GM13977 (cell line): ENCODE data around the gene TIMM44.

Source experiments
- DNase-seq: peaks from one replicate; pipeline ENCODE4 v3.0.0; 2012; ENCODE audit warnings: low spot score
- in situ Hi-C: fragments of 300-500 bp; cut with MboI; formaldehyde crosslinking; loops from one replicate; pipeline ENCODE4 v1.12.0; 2022; ENCODE audit warnings: low sequenced_read_pairs, low pct_unique_long_range_greater_than_20kb, mixed read lengths, inconsistent platforms; ENCODE audit not compliant: unreplicated experiment
- TF ChIP-seq, protein P1 (sequence below): IDR thresholded peaks from 2 replicates; pipeline ENCODE4 v1.5.1; 2012; ENCODE audit warnings: mild to moderate bottlenecking, control low read depth; ENCODE audit not compliant: insufficient read depth; ENCODE audit errors: extremely low read depth, missing control alignments

The TIMM44 gene

DNA sequence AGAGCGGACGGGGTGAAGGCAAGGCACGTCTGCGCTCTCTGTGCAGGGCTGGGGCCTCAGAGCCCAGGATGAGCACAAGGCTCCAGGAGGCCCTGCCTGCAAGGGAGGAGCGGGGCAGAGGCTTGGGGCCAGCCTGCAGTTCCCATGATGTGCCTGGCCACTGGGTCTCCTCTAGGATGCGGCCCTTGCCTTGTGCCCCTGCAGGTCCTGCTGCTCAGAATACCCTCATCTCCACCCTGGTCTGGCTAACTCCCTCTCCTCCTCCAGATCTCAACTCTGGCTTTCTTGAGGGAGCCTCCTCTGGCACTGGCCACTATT is 34.2 kb upstream of the TIMM44 start:
- in situ Hi-C loops = no loop called here
- TF ChIP-seq, protein P1, sequence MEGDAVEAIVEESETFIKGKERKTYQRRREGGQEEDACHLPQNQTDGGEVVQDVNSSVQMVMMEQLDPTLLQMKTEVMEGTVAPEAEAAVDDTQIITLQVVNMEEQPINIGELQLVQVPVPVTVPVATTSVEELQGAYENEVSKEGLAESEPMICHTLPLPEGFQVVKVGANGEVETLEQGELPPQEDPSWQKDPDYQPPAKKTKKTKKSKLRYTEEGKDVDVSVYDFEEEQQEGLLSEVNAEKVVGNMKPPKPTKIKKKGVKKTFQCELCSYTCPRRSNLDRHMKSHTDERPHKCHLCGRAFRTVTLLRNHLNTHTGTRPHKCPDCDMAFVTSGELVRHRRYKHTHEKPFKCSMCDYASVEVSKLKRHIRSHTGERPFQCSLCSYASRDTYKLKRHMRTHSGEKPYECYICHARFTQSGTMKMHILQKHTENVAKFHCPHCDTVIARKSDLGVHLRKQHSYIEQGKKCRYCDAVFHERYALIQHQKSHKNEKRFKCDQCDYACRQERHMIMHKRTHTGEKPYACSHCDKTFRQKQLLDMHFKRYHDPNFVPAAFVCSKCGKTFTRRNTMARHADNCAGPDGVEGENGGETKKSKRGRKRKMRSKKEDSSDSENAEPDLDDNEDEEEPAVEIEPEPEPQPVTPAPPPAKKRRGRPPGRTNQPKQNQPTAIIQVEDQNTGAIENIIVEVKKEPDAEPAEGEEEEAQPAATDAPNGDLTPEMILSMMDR = no peak
- no peak for DNase-seq

DNA sequence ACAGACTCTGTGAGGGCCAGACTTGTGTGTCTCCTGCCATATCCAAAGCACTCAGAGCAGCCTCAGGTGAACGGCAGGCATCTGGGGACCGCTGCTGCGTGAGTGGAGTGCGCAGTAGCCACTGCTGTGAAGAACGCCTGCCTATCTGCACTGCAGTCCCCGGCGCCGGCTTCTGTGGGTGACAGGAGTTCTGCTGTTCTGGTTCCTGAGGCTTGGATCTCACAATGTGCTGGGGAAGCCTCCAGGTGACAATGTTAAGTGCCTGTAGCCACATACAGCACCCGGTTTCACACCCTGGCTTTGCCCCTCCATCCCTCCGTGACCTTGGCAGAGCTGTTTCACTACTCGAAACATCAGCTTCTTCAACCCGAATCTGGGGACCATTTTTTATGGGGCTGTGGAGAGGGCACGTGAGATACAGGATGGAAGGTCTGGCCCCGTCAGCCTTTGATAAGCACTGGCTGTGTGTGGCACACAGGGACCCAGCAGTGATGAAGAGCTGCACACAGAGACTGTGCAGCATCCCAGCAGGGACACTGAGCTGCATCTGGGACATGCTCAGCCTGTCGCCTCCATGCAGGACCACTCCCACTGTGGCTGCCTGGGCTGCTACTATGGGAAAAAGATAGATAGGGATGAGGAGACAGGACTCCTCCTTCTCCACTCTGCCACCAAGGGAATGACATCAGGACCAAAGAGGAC is 33.7 kb upstream of the TIMM44 start:
- in situ Hi-C loops = no loop called here
- no peak for DNase-seq
- TF ChIP-seq, protein P1 = no peak

DNA sequence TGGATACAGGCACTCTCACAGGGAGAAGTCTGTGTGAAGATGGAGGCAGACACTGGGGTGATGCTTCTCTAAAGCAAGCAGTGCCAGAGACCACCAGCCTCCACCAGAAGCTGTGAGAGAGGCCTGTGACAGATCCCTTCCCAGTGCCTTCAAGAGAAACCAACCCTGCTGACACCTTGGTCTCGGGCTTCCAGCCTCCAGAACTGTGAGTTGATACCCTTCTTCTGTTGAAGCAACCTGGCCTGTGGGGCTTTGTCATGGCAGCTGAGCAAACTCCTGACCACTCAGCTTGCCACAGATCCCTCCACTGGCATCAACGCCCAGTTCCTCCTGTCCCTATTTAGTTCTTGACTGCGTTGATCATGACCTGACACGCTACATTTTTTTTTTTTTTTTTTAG is 33.0 kb upstream of the TIMM44 start:
- TF ChIP-seq, protein P1 = no peak
- DNase-seq = no peak
- in situ Hi-C loops = no loop called here

DNA sequence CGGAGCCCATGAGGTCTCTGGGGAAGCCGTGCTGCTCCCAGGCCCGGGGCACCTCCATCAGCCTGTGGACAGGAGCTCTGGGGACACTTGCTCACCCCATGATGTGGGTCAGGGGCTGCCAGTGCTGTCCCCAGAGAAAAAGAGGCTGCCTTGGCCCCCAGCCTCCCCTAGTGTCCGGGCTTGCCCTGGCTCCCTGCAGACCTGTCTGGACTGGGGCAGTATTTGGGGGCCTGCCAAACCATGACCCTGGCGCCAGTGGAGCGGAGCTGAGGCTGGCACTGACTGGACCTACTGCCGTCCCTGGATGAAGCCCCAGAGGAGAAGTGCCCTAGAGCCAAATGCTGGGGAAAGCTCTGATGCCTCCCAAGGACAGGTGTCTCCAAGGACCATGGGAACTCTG is 31.6 kb upstream of the TIMM44 start:
- TF ChIP-seq, protein P1 = no peak
- DNase-seq = no peak
- in situ Hi-C loops = no loop called here

DNA sequence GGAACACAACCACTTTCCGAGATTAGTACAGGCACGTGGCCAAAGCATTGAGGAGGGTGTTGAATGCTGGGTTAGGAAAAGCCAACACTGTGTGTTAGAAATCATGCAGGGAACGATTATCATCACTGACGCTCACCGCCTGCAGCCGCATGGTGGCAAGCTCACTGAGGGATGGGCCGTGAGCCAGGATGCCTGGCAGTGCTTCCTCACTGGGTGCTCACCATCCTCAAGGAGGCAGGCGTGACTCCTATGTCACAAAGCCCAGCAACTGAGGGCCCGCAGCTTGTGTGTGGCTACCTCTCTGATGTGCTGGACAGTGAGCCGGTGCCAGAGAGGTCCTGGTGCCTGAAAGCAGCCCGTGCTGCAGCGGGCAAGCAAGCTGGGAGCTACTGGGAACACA is 30.4 kb upstream of the TIMM44 start:
- in situ Hi-C loops = no loop called here
- DNase-seq = no peak
- TF ChIP-seq, protein P1 = no peak

DNA sequence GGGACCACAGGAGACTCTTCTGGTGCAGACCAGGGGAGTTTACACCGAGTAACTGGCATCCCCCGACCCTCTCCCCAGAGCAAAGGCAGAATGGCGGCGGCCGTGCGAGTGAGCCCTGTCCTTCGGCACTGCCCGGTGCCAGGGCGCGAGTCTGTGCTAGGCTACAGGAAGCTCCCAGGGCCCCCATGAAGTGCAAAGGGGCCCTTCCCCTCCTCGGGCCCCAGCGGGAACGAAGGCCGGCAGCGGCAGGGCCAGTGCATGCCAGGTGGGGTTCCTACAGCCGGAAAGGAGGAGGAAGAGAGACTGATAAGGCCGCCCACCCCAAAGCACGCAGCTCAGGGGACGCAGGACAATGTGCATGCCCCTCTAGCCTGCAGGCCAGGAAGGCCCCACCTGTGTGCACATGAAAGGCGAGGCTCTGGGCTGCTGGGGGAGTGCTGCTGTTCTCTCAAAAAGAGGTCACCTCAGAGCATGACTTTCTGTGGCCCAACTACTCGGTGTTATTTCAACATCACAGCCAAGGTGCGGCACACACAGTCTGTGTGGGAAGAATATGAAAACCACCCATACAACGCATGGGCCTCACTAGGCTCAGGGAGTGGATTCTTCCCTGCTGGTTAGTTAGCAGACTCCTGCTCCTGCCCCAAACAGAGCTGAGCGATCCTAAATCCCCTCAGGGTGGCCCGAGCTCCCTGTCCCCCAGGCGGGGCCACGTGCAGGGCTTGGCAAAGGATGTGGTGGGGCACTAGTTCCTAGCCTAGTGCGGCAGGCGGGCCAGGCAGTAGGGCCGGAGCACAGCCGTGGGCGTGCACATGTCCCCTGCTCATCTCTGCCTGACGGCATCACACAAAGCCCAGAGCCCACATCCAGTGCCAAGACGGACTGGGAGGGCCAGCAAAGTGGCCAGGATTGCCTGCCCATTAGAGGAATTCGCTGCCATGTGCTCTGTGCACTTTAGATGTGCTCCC is 28.4 kb upstream of the TIMM44 start:
- DNase-seq = no peak
- TF ChIP-seq, protein P1 = no peak
- in situ Hi-C loops = no loop called here
